HG02973 (cell line): ENCODE measurements around the gene ANTXRL.
"Not testable (repeated sequence)": the region's sequence is repeated elsewhere in the genome, so short reads cannot be mapped to it uniquely, and the experiment has no call there.

Experiments
- ATAC-seq: cut with Tn5 transposase; IDR thresholded peaks from one replicate; pipeline ENCODE4 v1.9.1; 2021; ENCODE audit warnings: moderate library complexity; ENCODE audit not compliant: unreplicated experiment

ANTXRL gene

GRCh38 chr10:46286991-46287693 lies at the start of gene ANTXRL:
Gene ANTXRL (plus strand): TSS chr10:46286997. CDS start chr10:46287263, 266 bp downstream.
- ATAC-seq, result no peak

- ATAC-seq, result no peak
Observed at GRCh38 chr10:46237815-46238510, 48.8 kb upstream of the ANTXRL start.

- no peak for ATAC-seq
Observed at GRCh38 chr10:46239247-46239646, 47.5 kb upstream of the ANTXRL start.

GRCh38 chr10:46239993-46240683 lies 46.7 kb upstream of the ANTXRL start:
- no peak for ATAC-seq

GRCh38 chr10:46240684-46241565 lies 45.9 kb upstream of the ANTXRL start:
- ATAC-seq, result no peak

- no peak for ATAC-seq
Observed at GRCh38 chr10:46245381-46245900, 41.4 kb upstream of the ANTXRL start.

GRCh38 chr10:46246400-46247180 lies 40.2 kb upstream of the ANTXRL start:
- not testable (repeated sequence) for ATAC-seq

GRCh38 chr10:46247181-46247475 lies 39.7 kb upstream of the ANTXRL start:
- no peak for ATAC-seq

GRCh38 chr10:46247808-46248569 lies 38.8 kb upstream of the ANTXRL start:
- no peak for ATAC-seq

- ATAC-seq, result no peak
Observed at GRCh38 chr10:46248651-46249146, 38.1 kb upstream of the ANTXRL start.

- ATAC-seq, result not testable (repeated sequence)
Observed at GRCh38 chr10:46249617-46250344, 37.0 kb upstream of the ANTXRL start.

- no peak for ATAC-seq
Observed at GRCh38 chr10:46250481-46250880, 36.3 kb upstream of the ANTXRL start.

GRCh38 chr10:46250898-46251856 lies 35.6 kb upstream of the ANTXRL start:
- ATAC-seq, result no peak

- no peak for ATAC-seq
Observed at GRCh38 chr10:46251857-46252847, 34.6 kb upstream of the ANTXRL start.

- no peak for ATAC-seq
Observed at GRCh38 chr10:46253076-46254006, 33.5 kb upstream of the ANTXRL start.
